ENCODE measurements around the gene PCDH1. TPM values are rescaled to one million over a fixed set of nuclear protein-coding genes. Genes with fewer than 3 reads are reported as not detected.

The PCDH1 gene
- total and polyA plus RNA-seq, 2 of the 8 experiments (the other 6 are each of a cell fraction or from before 2014, with no cell fraction given), result 101 to 102 TPM

DNA sequence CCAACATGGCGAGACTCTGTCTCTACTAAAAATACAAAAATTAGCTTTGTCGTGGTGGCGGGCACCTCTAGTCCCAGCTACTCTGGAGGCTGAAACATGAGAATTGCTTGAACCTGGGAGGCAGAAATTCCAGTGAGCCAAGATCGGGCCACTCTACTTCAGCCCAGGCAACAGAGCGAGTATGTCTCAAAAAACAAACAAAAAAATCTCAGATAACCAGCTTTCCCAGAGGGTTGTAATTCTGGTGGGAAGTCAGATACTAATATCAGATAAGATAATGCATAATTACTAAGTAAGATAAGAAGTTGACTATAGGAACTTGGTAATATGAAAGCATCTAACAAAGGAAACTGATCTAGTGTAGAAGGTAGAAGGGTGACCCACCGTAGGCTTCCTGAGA is 60.6 kb downstream of the PCDH1 start:
- H2BK120ac ChIP-seq (replicated peaks; ENCODE audit: low read depth, low read length), result no peak overlapping the region
- H3K56ac ChIP-seq (replicated peaks; ENCODE audit: insufficient read length, low read depth, low read length), result no peak overlapping the region
- peaks cover 5% of the 10 kb centered on the region; the same call in 1 of the 2 replicates for H3K23me2 ChIP-seq (ENCODE audit: low read depth, low read length)
- no peak for FAIRE-seq
- H3K14ac ChIP-seq (ENCODE audit: insufficient read length), result no peak overlapping the region
- POLR2A ChIA-PET (ENCODE audit: partially characterized antibody), result interaction anchor here (0.8 to 14.8 kb wide), 9 partner anchors 8 to 145 kb away, joined by 3 to 160 read pairs (median 8); partner anchors contain the start of gene PCDH1
- H3K23ac ChIP-seq (ENCODE audit: insufficient read length), result no peak overlapping the region
- TF ChIP-seq RAD21 (IDR thresholded peaks at IDR 0.05 in 1 of 2, conservative IDR thresholded peaks at IDR 0.05 in 1 of 2; ENCODE audit: low read depth in 2 of 2, low read length in 2 of 2), result no peak
- no peak for TF ChIP-seq KDM5A (IDR thresholded peaks at IDR 0.05; ENCODE audit: low read length)
- no peak for TF ChIP-seq KDM1A (IDR thresholded peaks at IDR 0.05; ENCODE audit: borderline replicate concordance, low read length)
- TF ChIP-seq GABPA (IDR thresholded peaks at IDR 0.05; ENCODE audit: borderline replicate concordance, insufficient read depth, low read length), result no peak
- no peak for TF ChIP-seq POLR2AphosphoS5 (IDR thresholded peaks at IDR 0.05; ENCODE audit: low read depth, low read length)
- no peak for TF ChIP-seq BRCA1 (IDR thresholded peaks at IDR 0.05; ENCODE audit: low read depth, low read length)
- DNase-seq (ENCODE audit: low read depth in 1 of 2, low spot score in 2 of 2), result no peak
- no peaks in the 10 kb centered on the region for H4K20me1 ChIP-seq (replicated peaks in 1 of 2; ENCODE audit: control insufficient read depth in 1 of 2, insufficient read depth in 2 of 2, low read length in 2 of 2)
- no peaks in the 10 kb centered on the region for H3K27me3 ChIP-seq (replicated peaks in 1 of 4; ENCODE audit: control insufficient read depth in 3 of 4, extremely low read depth in 1 of 4, insufficient read depth in 3 of 4, low read length in 3 of 4)
- no peak overlapping the region for H4K8ac ChIP-seq (ENCODE audit: extremely low read depth, insufficient read depth, low read length)
- peak overlapping the region; percentile 94; the same call in 1 of the 2 replicates for H2BK5ac ChIP-seq (ENCODE audit: low read depth, low read length)
- WGBS, 2 experiments (ENCODE audit: extremely low coverage in 1 of 2, insufficient coverage in 1 of 2, insufficient read length in 1 of 2, insufficient replicate concordance in 2 of 2, low coverage in 1 of 2, low lambda C conversion rate in 2 of 2, missing lambda C conversion rate in 1 of 2), result 83% methylated on average over 6 of the region's 6 CpGs; no CpG with 5 or more reads in 1 of the 2 experiments
- no peaks in the 10 kb centered on the region for H3K79me1 ChIP-seq (ENCODE audit: low read depth, low read length)
- peaks cover 28 to 44% (median 33%) of the 10 kb centered on the region in 4 experiments for H3K4me1 ChIP-seq (replicated peaks in 1 of 4; ENCODE audit: control insufficient read depth in 3 of 4, insufficient read depth in 4 of 4, low read length in 3 of 4)
- H3K9ac ChIP-seq (replicated peaks in 1 of 4; ENCODE audit: extremely low read depth in 1 of 4, low read depth in 3 of 4, low read length in 3 of 4), result no peak overlapping the region
- H4K5ac ChIP-seq (ENCODE audit: insufficient read length, low read depth, low read length), result no peak overlapping the region
- no peak overlapping the region for H2BK15ac ChIP-seq (ENCODE audit: low read length)
- peak overlapping the region; percentile 75 for H3K18ac ChIP-seq (ENCODE audit: extremely low read depth, low read length)
- H3K4ac ChIP-seq (replicated peaks; ENCODE audit: insufficient read length, low read depth, low read length), result no peak overlapping the region
- no peak overlapping the region for H3K27ac ChIP-seq (ENCODE audit: low read depth, low read length)
- no peaks in the 10 kb centered on the region for H3K36me3 ChIP-seq (ENCODE audit: control insufficient read depth in 2 of 4, insufficient read depth in 4 of 4, low read length in 3 of 4)
- peak overlapping the region; percentile 89 for H2BK12ac ChIP-seq (ENCODE audit: low read depth, low read length)
- no peak overlapping the region; a peak in 1 of 4 replicates for H3K4me2 ChIP-seq (ENCODE audit: insufficient read depth in 1 of 2, low read depth in 2 of 2, low read length in 2 of 2)
- H3K9me3 ChIP-seq (ENCODE audit: insufficient read depth in 2 of 2, low read depth in 1 of 2, low read length in 1 of 2), result no peaks in the 10 kb centered on the region
- H3K79me2 ChIP-seq (ENCODE audit: control insufficient read depth in 1 of 2, insufficient read depth in 2 of 2, low read length in 2 of 2), result no peaks in the 10 kb centered on the region
- peak overlapping the region; percentile 89 for H2BK20ac ChIP-seq (ENCODE audit: low read length)
- H2AK5ac ChIP-seq (ENCODE audit: low read depth, low read length), result peak overlapping the region; percentile 78; the same call in 1 of the 2 replicates
- no peak overlapping the region; a peak in 1 of 8 replicates for H3K4me3 ChIP-seq (ENCODE audit: extremely low read depth in 1 of 4, insufficient read depth in 2 of 4, low read depth in 3 of 4, low read length in 4 of 4)
- H2AFZ ChIP-seq (ENCODE audit: low read length), result no peak overlapping the region
- H4K91ac ChIP-seq (replicated peaks; ENCODE audit: insufficient read length, low read length), result no peak overlapping the region
- CTCF ChIA-PET (ENCODE audit: partially characterized antibody), result interaction anchor here (0.7 to 20.5 kb wide), 15 partner anchors 8 to 254 kb away, joined by 3 to 345 read pairs (median 49); partner anchors contain the start of gene PCDH1

All from H1 (cell line).